Measurements from ENCODE around the gene CYP2R1.

DNA sequence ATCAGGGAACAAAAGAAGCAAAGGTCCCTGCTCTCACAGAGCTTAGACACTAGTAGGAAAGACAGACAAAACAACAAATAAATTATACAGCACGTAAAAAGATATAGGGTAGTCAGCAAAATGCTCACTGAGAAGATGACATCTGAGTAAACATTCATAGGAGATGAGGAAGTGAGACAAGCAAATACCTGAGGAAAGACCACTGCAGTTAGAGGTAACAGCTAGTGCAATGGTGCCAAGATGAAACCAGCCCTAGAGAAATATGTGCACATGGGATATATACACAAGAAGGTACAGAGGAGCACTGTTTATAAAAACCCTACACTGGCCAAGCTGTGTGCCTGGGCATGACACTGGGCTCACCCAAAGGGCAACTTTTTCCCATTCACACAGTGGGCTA, 9.8 kb downstream of the CYP2R1 start:
- TF ChIP-seq, protein P1, sequence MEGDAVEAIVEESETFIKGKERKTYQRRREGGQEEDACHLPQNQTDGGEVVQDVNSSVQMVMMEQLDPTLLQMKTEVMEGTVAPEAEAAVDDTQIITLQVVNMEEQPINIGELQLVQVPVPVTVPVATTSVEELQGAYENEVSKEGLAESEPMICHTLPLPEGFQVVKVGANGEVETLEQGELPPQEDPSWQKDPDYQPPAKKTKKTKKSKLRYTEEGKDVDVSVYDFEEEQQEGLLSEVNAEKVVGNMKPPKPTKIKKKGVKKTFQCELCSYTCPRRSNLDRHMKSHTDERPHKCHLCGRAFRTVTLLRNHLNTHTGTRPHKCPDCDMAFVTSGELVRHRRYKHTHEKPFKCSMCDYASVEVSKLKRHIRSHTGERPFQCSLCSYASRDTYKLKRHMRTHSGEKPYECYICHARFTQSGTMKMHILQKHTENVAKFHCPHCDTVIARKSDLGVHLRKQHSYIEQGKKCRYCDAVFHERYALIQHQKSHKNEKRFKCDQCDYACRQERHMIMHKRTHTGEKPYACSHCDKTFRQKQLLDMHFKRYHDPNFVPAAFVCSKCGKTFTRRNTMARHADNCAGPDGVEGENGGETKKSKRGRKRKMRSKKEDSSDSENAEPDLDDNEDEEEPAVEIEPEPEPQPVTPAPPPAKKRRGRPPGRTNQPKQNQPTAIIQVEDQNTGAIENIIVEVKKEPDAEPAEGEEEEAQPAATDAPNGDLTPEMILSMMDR (IDR thresholded peaks at IDR 0.05; ENCODE audit: insufficient read depth, low read length, poor library complexity, severe bottlenecking): no peak
- TF ChIP-seq EZH2phosphoT487 (conservative IDR thresholded peaks at IDR 0.05; ENCODE audit: low read length): no peak

Measured in SU-DHL-6 (cell line).